PC-3 (cell line): ENCODE results near the gene IGF2BP2. TPM values are rescaled to one million over a fixed set of nuclear protein-coding genes. Genes with fewer than 3 reads are reported as not detected.

ENCODE experiments used
- ATAC-seq: fragments of 200-7000 bp; cut with Tn5 transposase; 2 replicates; pipeline ENCODE4 v1.9.1; 2020; ENCODE audit warnings: mild to moderate bottlenecking, moderate library complexity
- BruUV-seq: library from RNA; stranded (reverse); fragments of 400-500 nt; replicated peaks from 2 replicates; lab custom pipeline; 2021; lab: Mats Ljungman, UMichigan
- CTCF ChIA-PET: fragments of 300-600 bp; sonication (Branson Sonifier 250); formaldehyde crosslinking; loops from one replicate; lab custom pipeline; 2022; ENCODE audit warnings: antibody characterized with exemption; lab: Charles Lee
- POLR2A ChIA-PET: fragments of 300-600 bp; sonication (Branson Sonifier 250); formaldehyde crosslinking; loops from one replicate; lab custom pipeline; 2022; ENCODE audit warnings: antibody characterized with exemption; ENCODE audit not compliant: unreplicated experiment; lab: Charles Lee
- DNase-seq: peaks from one replicate; pipeline ENCODE4 v3.0.0-alpha.2; 2015
- H2AFZ ChIP-seq: fragments of 300-600 bp; sonication (generic); 2 replicates; pipeline ENCODE4 v1.6.0; 2016; ENCODE audit warnings: antibody characterized with exemption, low read length
- H3F3A ChIP-seq: fragments of 300-600 bp; sonication (generic); one replicate; pipeline ENCODE4 v1.6.0; 2017; ENCODE audit warnings: antibody characterized with exemption, low read length, control low read depth, mild to moderate bottlenecking; ENCODE audit not compliant: unreplicated experiment
- H3K27ac ChIP-seq: fragments of 300-600 bp; sonication (generic); 2 replicates; pipeline ENCODE4 v1.5.1; 2016; ENCODE audit warnings: mild to moderate bottlenecking, low read length
- H3K27me3 ChIP-seq: fragments of 300-600 bp; sonication (generic); 2 replicates; pipeline ENCODE4 v1.6.1; 2016; ENCODE audit warnings: low read length, mixed read lengths
- H3K36me3 ChIP-seq: fragments of 300-600 bp; sonication (generic); 2 replicates; pipeline ENCODE4 v1.6.1; 2016; ENCODE audit warnings: low read depth, mixed run types, low read length, mixed read lengths
- H3K4me1 ChIP-seq: fragments of 300-600 bp; sonication (generic); 2 replicates; pipeline ENCODE4 v1.5.1; 2016; ENCODE audit warnings: low read length; ENCODE audit not compliant: insufficient read depth
- H3K4me2 ChIP-seq: fragments of 300-600 bp; sonication (generic); 2 replicates; pipeline ENCODE4 v1.6.0; 2016; ENCODE audit warnings: low read length
- H3K4me3 ChIP-seq: fragments of 300-600 bp; sonication (generic); 2 replicates; pipeline ENCODE4 v1.5.1; 2016; ENCODE audit warnings: mild to moderate bottlenecking, low read length, mixed read lengths
- H3K79me2 ChIP-seq: fragments of 300-600 bp; sonication (generic); 2 replicates; pipeline ENCODE4 v1.6.1; 2017; ENCODE audit warnings: low read length, mixed read lengths
- H3K9ac ChIP-seq: fragments of 300-600 bp; sonication (generic); 2 replicates; pipeline ENCODE4 v1.6.0; 2016; ENCODE audit warnings: mild to moderate bottlenecking, low read length
- H3K9me2 ChIP-seq: fragments of 300-600 bp; sonication (generic); replicated peaks from 2 replicates; pipeline ENCODE4 v1.6.1; 2016; ENCODE audit warnings: mixed run types, low read length, mixed read lengths
- H3K9me3 ChIP-seq: fragments of 300-600 bp; sonication (generic); 2 replicates; pipeline ENCODE4 v1.6.1; 2016; ENCODE audit warnings: low read length, mixed read lengths
- H4K20me1 ChIP-seq: fragments of 300-600 bp; sonication (generic); 2 replicates; pipeline ENCODE4 v1.6.1; 2016; ENCODE audit warnings: low read length, mixed read lengths
- CTCF ChIP-seq: fragments of 300-600 bp; sonication (generic); conservative IDR thresholded peaks from 2 replicates; pipeline ENCODE4 v1.5.1; 2017; ENCODE audit warnings: antibody characterized with exemption, low read depth, mild to moderate bottlenecking, low read length
- EZH2 ChIP-seq: fragments of 300-600 bp; sonication (generic); IDR thresholded peaks from one replicate; pipeline ENCODE4 v1.6.1; 2017; ENCODE audit warnings: antibody characterized with exemption, mild to moderate bottlenecking, low read length; ENCODE audit not compliant: unreplicated experiment
- EZH2phosphoT487 ChIP-seq: fragments of 300-600 bp; sonication (generic); IDR thresholded peaks from 2 replicates; pipeline ENCODE4 v1.6.1; 2018; ENCODE audit warnings: mild to moderate bottlenecking, antibody characterized with exemption, low read length, borderline replicate concordance
- intact Hi-C: fragments of 100-400 bp; cut with micrococcal nuclease; formaldehyde crosslinking; loops from 2 replicates; pipeline ENCODE4 v1.9.0; 2023
- total RNA-seq: library from RNA; depleted of rRNA; stranded (reverse); fragments of >200 nt; gene quantifications from 2 replicates; pipeline ENCODE4 v1.2.3, GENCODE V29; 2014

The IGF2BP2 gene
- total RNA-seq, 1 experiment from 2014 or later = 81.2 TPM

GRCh38 chr3:185784317-185784716 is 40.5 kb downstream of the IGF2BP2 start:
- H3K27me3 ChIP-seq = no peaks in the 10 kb centered on the region
- no peak overlapping the region for H3K4me2 ChIP-seq
- intact Hi-C loops = no loop called here
- no peak overlapping the region for H3K27ac ChIP-seq
- H3K9me3 ChIP-seq = no peaks in the 10 kb centered on the region
- peaks cover 10% of the 10 kb centered on the region; the same call in 1 of the 2 replicates for H4K20me1 ChIP-seq
- H3K36me3 ChIP-seq = peaks cover 13% of the 10 kb centered on the region
- no peak overlapping the region for H2AFZ ChIP-seq
- no peak overlapping the region for H3K9ac ChIP-seq
- H3K9me2 ChIP-seq = no peaks in the 10 kb centered on the region
- H3F3A ChIP-seq = peaks cover 20% of the 10 kb centered on the region
- H3K79me2 ChIP-seq = peaks cover 96% of the 10 kb centered on the region
- peaks cover 67% of the 10 kb centered on the region for H3K4me1 ChIP-seq
- no TSS peak for BruUV-seq
- TF ChIP-seq EZH2 (no peak), CTCF (no peak), EZH2phosphoT487 (no peak)
- no peak for DNase-seq
- H3K4me3 ChIP-seq = no peak overlapping the region
- CTCF ChIA-PET = no interaction called here
- ATAC-seq = no peak
- POLR2A ChIA-PET = no interaction called here

- DNase-seq = peak; percentile 86
- H3K4me3 ChIP-seq = 0 out of 2 replicates have a peak overlapping the region, but pooled peaks have one; percentile 28
- peaks cover 20% of the 10 kb centered on the region for H3F3A ChIP-seq
- peak overlapping the region; percentile 55 for H3K4me2 ChIP-seq
- no peaks in the 10 kb centered on the region for H3K9me2 ChIP-seq
- no peaks in the 10 kb centered on the region for H3K27me3 ChIP-seq
- H2AFZ ChIP-seq = no peak overlapping the region
- peaks cover 64% of the 10 kb centered on the region for H3K4me1 ChIP-seq
- peak overlapping the region; percentile 89 for H3K27ac ChIP-seq
- no peaks in the 10 kb centered on the region for H3K9me3 ChIP-seq
- TF ChIP-seq EZH2phosphoT487 (no peak), CTCF (no peak), EZH2 (no peak)
- intact Hi-C loops = no loop called here
- 0 out of 2 replicates have a peak overlapping the region, but pooled peaks have one; percentile 17 for H3K9ac ChIP-seq
- POLR2A ChIA-PET = interaction anchor here (0.5 to 0.6 kb wide), 4 partner anchors 19 to 328 kb away, joined by 3 to 4 read pairs (median 4); no protein-coding TSS in a partner anchor
- CTCF ChIA-PET = interaction anchor here (0.6 to 0.9 kb wide), 3 partner anchors 9 to 907 kb away, joined by 5 to 11 read pairs (median 10); no protein-coding TSS in a partner anchor
- H3K36me3 ChIP-seq = peaks cover 13% of the 10 kb centered on the region
- peak; percentile 62 for ATAC-seq
- H4K20me1 ChIP-seq = peaks cover 10% of the 10 kb centered on the region; the same call in 1 of the 2 replicates
- H3K79me2 ChIP-seq = peaks cover 96% of the 10 kb centered on the region
- no TSS peak for BruUV-seq
Measured at GRCh38 chr3:185781759-185782158, 43.1 kb downstream of the IGF2BP2 start.

GRCh38 chr3:185779461-185779860 is 45.4 kb downstream of the IGF2BP2 start:
- peak overlapping the region; percentile 89 for H3K27ac ChIP-seq
- H3K4me1 ChIP-seq = peaks cover 59% of the 10 kb centered on the region
- DNase-seq (peak; percentile 92), ATAC-seq (peak; percentile 55)
- peak overlapping the region; percentile 75 for H3K4me2 ChIP-seq
- ChIA-PET CTCF (no interaction called here), POLR2A (interaction anchor here (0.7 kb wide), 1 partner anchor 164 kb away, joined by 5 read pairs; no protein-coding TSS in a partner anchor)
- no peak overlapping the region for H2AFZ ChIP-seq
- intact Hi-C loops = no loop called here
- no peak for TF ChIP-seq EZH2phosphoT487
- TF ChIP-seq CTCF = no peak
- TF ChIP-seq EZH2 = no peak
- H3K4me3 ChIP-seq = peak overlapping the region; percentile 34; the same call in 1 of the 2 replicates
- H3K9me2 ChIP-seq = no peaks in the 10 kb centered on the region
- peaks cover 8% of the 10 kb centered on the region for H3K36me3 ChIP-seq
- no peaks in the 10 kb centered on the region for H3K27me3 ChIP-seq
- peak overlapping the region; percentile 31 for H3K9ac ChIP-seq
- BruUV-seq = no TSS peak
- H3F3A ChIP-seq = peaks cover 20% of the 10 kb centered on the region
- peaks cover 18% of the 10 kb centered on the region; the same call in 1 of the 2 replicates for H4K20me1 ChIP-seq
- H3K9me3 ChIP-seq = no peaks in the 10 kb centered on the region
- peaks cover 96% of the 10 kb centered on the region for H3K79me2 ChIP-seq
